ENCODE data around the gene GJB6. TPM values are rescaled to one million over a fixed set of nuclear protein-coding genes. Genes with fewer than 3 reads are reported as not detected.

Gene GJB6
- total and polyA plus RNA-seq, 12 donors, result 0.06 to 0.61 TPM; not detected in 10

GRCh38 chr13:20239748-20240147 lies 7.6 kb upstream of the GJB6 start:
- DNase-seq (no peak), ATAC-seq (no peak)
- TF ChIP-seq CTCF (IDR thresholded peaks at IDR 0.05), result no peak
- Histone ChIP-seq H3K4me3 (no peak overlapping the region), H3K4me1 (no peaks in the 10 kb centered on the region), H3K36me3 (no peaks in the 10 kb centered on the region), H3K27ac (no peak overlapping the region), H3K9me3 (no peaks in the 10 kb centered on the region), H3K27me3 (peaks cover 0 to 30% (median 13%) of the 10 kb centered on the region in 7 donors)
- intact Hi-C loops (cut with DNase I), result no loop called here
- WGBS, 2 donors, result 76 to 80% methylated on average over 6 of the region's 6 CpGs

DNA sequence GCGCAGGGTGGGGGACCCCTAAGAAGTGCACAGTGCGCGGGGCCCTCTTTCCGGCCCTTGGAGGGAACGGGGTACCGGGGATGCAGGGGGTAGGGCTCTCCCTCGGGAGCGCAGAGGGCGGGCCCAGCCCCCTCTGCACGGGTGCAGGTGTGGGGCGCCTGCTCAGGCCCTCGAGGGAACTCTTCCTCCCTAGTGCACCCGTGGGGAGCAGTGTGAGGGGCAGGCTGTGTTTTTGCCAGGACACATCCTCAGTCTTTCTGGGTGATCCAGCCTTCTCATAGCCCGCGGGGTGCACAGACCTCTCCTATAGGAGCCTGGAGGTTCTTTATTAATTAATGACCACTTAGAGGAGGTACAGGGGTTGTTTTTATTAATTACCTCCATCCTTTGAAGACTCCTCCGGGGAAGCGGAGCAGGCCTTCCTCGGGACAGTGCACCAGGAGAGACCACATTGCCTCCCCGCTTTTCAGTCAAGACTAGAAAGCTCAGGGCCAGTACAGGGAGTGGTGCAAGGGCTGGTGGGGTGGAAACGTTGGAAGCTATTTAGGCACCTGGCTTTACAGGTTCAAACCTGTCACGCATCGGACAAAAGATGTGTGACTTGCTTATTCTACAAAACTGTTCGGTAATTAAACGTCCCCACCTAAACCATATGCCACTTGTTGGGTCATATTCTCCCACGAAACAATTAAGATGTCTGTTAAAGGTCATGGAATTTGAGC lies 598 bp upstream of the GJB6 start:
- DNase-seq, result no peak
- intact Hi-C loops (cut with DNase I), result no loop called here
- peaks cover 0 to 14% (median 8%) of the 10 kb centered on the region in 9 donors for H3K4me1 ChIP-seq
- H3K36me3 ChIP-seq, result no peaks in the 10 kb centered on the region
- peak in 2 of 8 donors; percentile 10 to 27 for ATAC-seq
- 35 to 38% methylated on average over 25 of the region's 25 CpGs for WGBS, 2 donors
- H3K27ac ChIP-seq, result no peak overlapping the region
- H3K9me3 ChIP-seq, result no peaks in the 10 kb centered on the region
- no peak for TF ChIP-seq CTCF (IDR thresholded peaks at IDR 0.05)
- peak overlapping the region in 9 of 10 donors; percentile 21 to 50 (median 37) for H3K4me3 ChIP-seq
- peaks cover 13 to 72% (median 47%) of the 10 kb centered on the region in 7 donors for H3K27me3 ChIP-seq

- no peak for TF ChIP-seq CTCF (IDR thresholded peaks at IDR 0.05)
- Histone ChIP-seq H3K36me3 (no peaks in the 10 kb centered on the region), H3K27me3 (peaks cover 13 to 73% (median 48%) of the 10 kb centered on the region in 7 donors), H3K27ac (no peak overlapping the region), H3K4me3 (peak overlapping the region in 8 of 10 donors; percentile 21 to 50 (median 38)), H3K9me3 (no peaks in the 10 kb centered on the region), H3K4me1 (peaks cover 0 to 14% (median 8%) of the 10 kb centered on the region in 9 donors)
- 30 to 36% methylated on average over 30 of the region's 30 CpGs for WGBS, 2 donors
- ATAC-seq, result no peak
- intact Hi-C loops (cut with DNase I), result no loop called here
- DNase-seq, result no peak
Observed at GRCh38 chr13:20230913-20231838, 943 bp downstream of the GJB6 start.

GRCh38 chr13:20227730-20228129 lies 4.4 kb downstream of the GJB6 start:
- Histone ChIP-seq H3K36me3 (no peaks in the 10 kb centered on the region), H3K9me3 (no peaks in the 10 kb centered on the region), H3K27ac (no peak overlapping the region), H3K4me3 (no peak overlapping the region), H3K27me3 (peaks cover 12 to 67% (median 41%) of the 10 kb centered on the region in 7 donors), H3K4me1 (peaks cover 0 to 14% (median 8%) of the 10 kb centered on the region in 9 donors)
- ATAC-seq, result no peak
- TF ChIP-seq CTCF (IDR thresholded peaks at IDR 0.05), result no peak
- no peak for DNase-seq
- WGBS, 2 donors, result 52 to 60% methylated on average over 6 of the region's 6 CpGs
- intact Hi-C loops (cut with DNase I), result no loop called here

Data from heart right ventricle (tissue), 16 donors.